Measurements from ENCODE around the gene USP32. TPM values are rescaled to one million over a fixed set of nuclear protein-coding genes. Genes with fewer than 3 reads are reported as not detected.

USP32 gene
- total and polyA plus RNA-seq, 2 of the 8 experiments (the other 6 are each of a cell fraction or from before 2014, with no cell fraction given) = 29.6 to 112 TPM

- Histone ChIP-seq H3K27me3 (replicated peaks in 1 of 4; ENCODE audit: control insufficient read depth in 3 of 4, extremely low read depth in 1 of 4, insufficient read depth in 3 of 4, low read length in 3 of 4) (no peaks in the 10 kb centered on the region), H3K18ac (ENCODE audit: extremely low read depth, low read length) (no peak overlapping the region), H3K23ac (ENCODE audit: insufficient read length) (no peak overlapping the region), H2AFZ (ENCODE audit: low read length) (no peak overlapping the region), H4K5ac (ENCODE audit: insufficient read length, low read depth, low read length) (no peak overlapping the region), H2BK15ac (ENCODE audit: low read length) (no peak overlapping the region), H2BK5ac (ENCODE audit: low read depth, low read length) (no peak overlapping the region), H3K23me2 (ENCODE audit: low read depth, low read length) (no peaks in the 10 kb centered on the region), H2BK12ac (ENCODE audit: low read depth, low read length) (no peak overlapping the region), H2BK120ac (replicated peaks; ENCODE audit: low read depth, low read length) (no peak overlapping the region), H3K4me2 (ENCODE audit: insufficient read depth in 1 of 2, low read depth in 2 of 2, low read length in 2 of 2) (no peak overlapping the region), H3K79me1 (ENCODE audit: low read depth, low read length) (peaks cover 8% of the 10 kb centered on the region), H3K14ac (ENCODE audit: insufficient read length) (no peak overlapping the region), H3K56ac (replicated peaks; ENCODE audit: insufficient read length, low read depth, low read length) (no peak overlapping the region), H3K9ac (replicated peaks in 1 of 4; ENCODE audit: extremely low read depth in 1 of 4, low read depth in 3 of 4, low read length in 3 of 4) (no peak overlapping the region), H3K9me3 (ENCODE audit: insufficient read depth in 2 of 2, low read depth in 1 of 2, low read length in 1 of 2) (no peaks in the 10 kb centered on the region; a peak in 1 of 4 replicates), H3K4me1 (replicated peaks in 1 of 4; ENCODE audit: control insufficient read depth in 3 of 4, insufficient read depth in 4 of 4, low read length in 3 of 4) (no peaks in the 10 kb centered on the region), H4K20me1 (replicated peaks in 1 of 2; ENCODE audit: control insufficient read depth in 1 of 2, insufficient read depth in 2 of 2, low read length in 2 of 2) (peaks cover 2 to 4% of the 10 kb centered on the region in 2 experiments), H2BK20ac (ENCODE audit: low read length) (no peak overlapping the region), H3K4me3 (ENCODE audit: extremely low read depth in 1 of 4, insufficient read depth in 2 of 4, low read depth in 3 of 4, low read length in 4 of 4) (no peak overlapping the region), H3K4ac (replicated peaks; ENCODE audit: insufficient read length, low read depth, low read length) (no peak overlapping the region), H3K36me3 (ENCODE audit: control insufficient read depth in 2 of 4, insufficient read depth in 4 of 4, low read length in 3 of 4) (no peaks in the 10 kb centered on the region), H3K79me2 (ENCODE audit: control insufficient read depth in 1 of 2, insufficient read depth in 2 of 2, low read length in 2 of 2) (peaks cover 5 to 89% of the 10 kb centered on the region in 2 experiments), H4K8ac (ENCODE audit: extremely low read depth, insufficient read depth, low read length) (no peak overlapping the region), H3K27ac (ENCODE audit: low read depth, low read length) (no peak overlapping the region), H4K91ac (replicated peaks; ENCODE audit: insufficient read length, low read length) (no peak overlapping the region), H2AK5ac (ENCODE audit: low read depth, low read length) (no peak overlapping the region)
- DNase-seq (ENCODE audit: low read depth in 1 of 2, low spot score in 2 of 2) = no peak
- 90% methylated on average over 4 of the region's 4 CpGs; no CpG with 5 or more reads in 1 of the 2 experiments for WGBS, 2 experiments (ENCODE audit: extremely low coverage in 1 of 2, insufficient coverage in 1 of 2, insufficient read length in 1 of 2, insufficient replicate concordance in 2 of 2, low coverage in 1 of 2, low lambda C conversion rate in 2 of 2, missing lambda C conversion rate in 1 of 2)
- POLR2A ChIA-PET (ENCODE audit: partially characterized antibody) = interaction anchor here (0.6 to 0.8 kb wide), 3 partner anchors 10 to 568 kb away, joined by 3 to 4 read pairs (median 3); no protein-coding TSS in a partner anchor
- CTCF ChIA-PET (ENCODE audit: partially characterized antibody) = no interaction called here
- no peak for FAIRE-seq
- no peak for TF ChIP-seq SP2 (IDR thresholded peaks at IDR 0.05; ENCODE audit: low read length)
- no peak for TF ChIP-seq POU5F1 (IDR thresholded peaks at IDR 0.05; ENCODE audit: low read depth, low read length)
- TF ChIP-seq MAFK (IDR thresholded peaks at IDR 0.05; ENCODE audit: low read depth, low read length) = no peak
- no peak for TF ChIP-seq BCL11A (IDR thresholded peaks at IDR 0.05; ENCODE audit: low read depth in 2 of 2, low read length in 2 of 2)
- no peak for TF ChIP-seq JUND (IDR thresholded peaks at IDR 0.05; ENCODE audit: low read length)
- no peak for TF ChIP-seq HDAC2 (IDR thresholded peaks at IDR 0.05; ENCODE audit: borderline replicate concordance in 1 of 2, low read depth in 2 of 2, low read length in 2 of 2)
- TF ChIP-seq CEBPB (IDR thresholded peaks at IDR 0.05; ENCODE audit: low read depth, low read length) = no peak
- no peak for TF ChIP-seq RNF2 (IDR thresholded peaks at IDR 0.05; ENCODE audit: borderline replicate concordance, low read depth, low read length, missing control alignments, poor library complexity, severe bottlenecking)
- TF ChIP-seq CREB1 (IDR thresholded peaks at IDR 0.05) = no peak
- TF ChIP-seq CHD2 (IDR thresholded peaks at IDR 0.05; ENCODE audit: low read length) = no peak
- no peak for TF ChIP-seq RAD21 (IDR thresholded peaks at IDR 0.05 in 1 of 2, conservative IDR thresholded peaks at IDR 0.05 in 1 of 2; ENCODE audit: low read depth in 2 of 2, low read length in 2 of 2)
- TF ChIP-seq RXRA (IDR thresholded peaks at IDR 0.05; ENCODE audit: insufficient read depth, low read depth, low read length) = no peak
- TF ChIP-seq, protein P1, sequence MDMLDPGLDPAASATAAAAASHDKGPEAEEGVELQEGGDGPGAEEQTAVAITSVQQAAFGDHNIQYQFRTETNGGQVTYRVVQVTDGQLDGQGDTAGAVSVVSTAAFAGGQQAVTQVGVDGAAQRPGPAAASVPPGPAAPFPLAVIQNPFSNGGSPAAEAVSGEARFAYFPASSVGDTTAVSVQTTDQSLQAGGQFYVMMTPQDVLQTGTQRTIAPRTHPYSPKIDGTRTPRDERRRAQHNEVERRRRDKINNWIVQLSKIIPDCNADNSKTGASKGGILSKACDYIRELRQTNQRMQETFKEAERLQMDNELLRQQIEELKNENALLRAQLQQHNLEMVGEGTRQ (IDR thresholded peaks at IDR 0.05; ENCODE audit: low read length) = no peak
These were observed 29.6 kb downstream of the USP32 start for GRCh38 chr17:60362329-60362728.
